H9 (cell line): ENCODE results near the gene TREML2. TPM values are rescaled to one million over a fixed set of nuclear protein-coding genes. Genes with fewer than 3 reads are reported as not detected.

Source experiments
- DNase-seq: peaks from one replicate; pipeline ENCODE4 v3.0.0-alpha.2; 2017
- H2AFZ ChIP-seq: one replicate; pipeline ENCODE4 v1.6.1; 2013; ENCODE audit warnings: mild to moderate bottlenecking, low read length, control low read depth, moderate library complexity
- H2AK5ac ChIP-seq: 2 replicates; pipeline ENCODE4 v1.6.1; 2013; ENCODE audit warnings: low read length, control low read depth, mixed read lengths; ENCODE audit not compliant: insufficient read length
- H2BK120ac ChIP-seq: one replicate; pipeline ENCODE4 v1.6.1; 2013; ENCODE audit warnings: low read depth, mild to moderate bottlenecking, low read length, control low read depth, inconsistent platforms; ENCODE audit not compliant: poor library complexity, severe bottlenecking
- H2BK12ac ChIP-seq: 2 replicates; pipeline ENCODE4 v1.6.1; 2013; ENCODE audit warnings: low read length, control low read depth, mixed read lengths, low read depth; ENCODE audit not compliant: insufficient read length
- H2BK15ac ChIP-seq: 2 replicates; pipeline ENCODE4 v1.6.1; 2013; ENCODE audit warnings: low read depth, low read length, control low read depth
- H2BK20ac ChIP-seq: one replicate; pipeline ENCODE4 v1.6.1; 2013; ENCODE audit warnings: low read depth, mild to moderate bottlenecking, low read length, control low read depth, inconsistent platforms; ENCODE audit not compliant: poor library complexity, severe bottlenecking
- H2BK5ac ChIP-seq: 2 replicates; pipeline ENCODE4 v1.6.1; 2013; ENCODE audit warnings: low read length, control low read depth, mixed read lengths; ENCODE audit not compliant: insufficient read length
- H3K14ac ChIP-seq: 2 replicates; pipeline ENCODE4 v1.6.1; 2013; ENCODE audit warnings: low read length, control low read depth; ENCODE audit not compliant: insufficient read depth
- H3K18ac ChIP-seq: 2 replicates; pipeline ENCODE4 v1.6.1; 2013; ENCODE audit warnings: low read depth, mild to moderate bottlenecking, mixed read lengths, low read length, control low read depth; ENCODE audit not compliant: insufficient read length
- H3K23ac ChIP-seq: 2 replicates; pipeline ENCODE4 v1.6.1; 2013; ENCODE audit warnings: low read length, control low read depth, mixed read lengths, low read depth; ENCODE audit not compliant: insufficient read length
- H3K23me2 ChIP-seq: 2 replicates; pipeline ENCODE4 v1.6.1; 2013; ENCODE audit warnings: low read depth, mild to moderate bottlenecking, mixed read lengths, low read length, control low read depth; ENCODE audit not compliant: insufficient read length, poor library complexity, severe bottlenecking
- H3K27ac ChIP-seq: 2 replicates; pipeline ENCODE4 v1.5.1; 2013; ENCODE audit warnings: low read length, control low read depth, mixed read lengths, low read depth; ENCODE audit not compliant: insufficient read length
- H3K27me3 ChIP-seq: 2 replicates; pipeline ENCODE4 v1.6.1; 2013; ENCODE audit warnings: low read length, control low read depth, inconsistent platforms; ENCODE audit not compliant: insufficient read depth
- H3K4ac ChIP-seq: 2 replicates; pipeline ENCODE4 v1.6.1; 2013; ENCODE audit warnings: low read depth, mild to moderate bottlenecking, control low read depth, inconsistent platforms, low read length, moderate library complexity
- H3K4me1 ChIP-seq: 2 replicates; pipeline ENCODE4 v1.6.1; 2013; ENCODE audit warnings: low read length, control low read depth, inconsistent platforms; ENCODE audit not compliant: insufficient read depth
- H3K4me2 ChIP-seq: 2 replicates; pipeline ENCODE4 v1.6.1; 2013; ENCODE audit warnings: low read length, control low read depth, mixed read lengths; ENCODE audit not compliant: insufficient read length, insufficient read depth
- H3K56ac ChIP-seq: 2 replicates; pipeline ENCODE4 v1.6.1; 2013; ENCODE audit warnings: low read depth, mild to moderate bottlenecking, mixed read lengths, low read length, control low read depth; ENCODE audit not compliant: insufficient read length
- H3K79me1 ChIP-seq: 2 replicates; pipeline ENCODE4 v1.6.1; 2013; ENCODE audit warnings: low read depth, mild to moderate bottlenecking, moderate library complexity, low read length, control low read depth, inconsistent platforms; ENCODE audit not compliant: insufficient read depth, poor library complexity, severe bottlenecking
- H3K79me2 ChIP-seq: 2 replicates; pipeline ENCODE4 v1.6.1; 2013; ENCODE audit warnings: low read length, control low read depth, inconsistent platforms; ENCODE audit not compliant: insufficient read depth
- H3K9ac ChIP-seq: 2 replicates; pipeline ENCODE4 v1.6.1; 2013; ENCODE audit warnings: low read length, control low read depth, mixed read lengths; ENCODE audit not compliant: insufficient read length; ENCODE audit errors: extremely low read depth
- H3K9me3 ChIP-seq: one replicate; pipeline ENCODE4 v1.6.1; 2013; ENCODE audit warnings: low read depth, low read length, inconsistent platforms; ENCODE audit not compliant: control insufficient read depth
- H3T11ph ChIP-seq: one replicate; pipeline ENCODE4 v1.6.1; 2013; ENCODE audit warnings: mild to moderate bottlenecking, low read length, control low read depth, inconsistent platforms
- H4K20me1 ChIP-seq: one replicate; pipeline ENCODE4 v1.6.1; 2013; ENCODE audit not compliant: control insufficient read depth, insufficient read length, insufficient read depth
- H4K5ac ChIP-seq: 2 replicates; pipeline ENCODE4 v1.6.1; 2013; ENCODE audit warnings: low read depth, mild to moderate bottlenecking, mixed read lengths, low read length, control low read depth; ENCODE audit not compliant: insufficient read length
- H4K8ac ChIP-seq: replicated peaks from 2 replicates; pipeline ENCODE4 v1.6.1; 2013; ENCODE audit warnings: low read length, control low read depth, mixed read lengths, low read depth; ENCODE audit not compliant: insufficient read length
- H4K91ac ChIP-seq: 2 replicates; pipeline ENCODE4 v1.6.1; 2013; ENCODE audit warnings: low read depth, mild to moderate bottlenecking, moderate library complexity, mixed read lengths, low read length, control low read depth; ENCODE audit not compliant: insufficient read length
- H3K27ac Mint-ChIP-seq, 3 experiments: 2 replicates in 2 of 3; 3 replicates in 1 of 3; pipeline ENCODE4 v1.8.0; 2020 to 2021; ENCODE audit warnings: mixed read lengths in 3 of 3, mild to moderate bottlenecking in 1 of 3, moderate library complexity in 1 of 3
- H3K27me3 Mint-ChIP-seq: 2 replicates; pipeline ENCODE4 v1.8.0; 2021; ENCODE audit warnings: low read depth, mild to moderate bottlenecking, moderate library complexity, mixed read lengths
- H3K36me3 Mint-ChIP-seq, 3 experiments: 2 replicates in 2 of 3; 3 replicates in 1 of 3; pipeline ENCODE4 v1.8.0; 2020 to 2021; ENCODE audit warnings: low read depth in 3 of 3, mixed read lengths in 3 of 3; ENCODE audit not compliant: insufficient read depth in 1 of 3
- H3K4me1 Mint-ChIP-seq, 2 experiments: 2 replicates each; pipeline ENCODE4 v1.8.0; 2020; ENCODE audit warnings: mixed read lengths in 2 of 2
- H3K4me3 Mint-ChIP-seq, 2 experiments: 2 replicates in 1 of 2; 3 replicates in 1 of 2; pipeline ENCODE4 v1.8.0; 2020 to 2021; ENCODE audit warnings: mild to moderate bottlenecking in 2 of 2, mixed read lengths in 2 of 2, moderate library complexity in 1 of 2
- H3K9me3 Mint-ChIP-seq, 2 experiments: 2 replicates in 1 of 2; 3 replicates in 1 of 2; pipeline ENCODE4 v1.8.0; 2020; ENCODE audit warnings: mild to moderate bottlenecking in 2 of 2, mixed read lengths in 2 of 2, moderate library complexity in 1 of 2
- CTCF ChIP-seq: fragments of 200-600 bp; sonication (generic); conservative IDR thresholded peaks from 3 replicates; pipeline ENCODE4 v1.8.0; 2021; ENCODE audit warnings: antibody characterized with exemption, mild to moderate bottlenecking
- WGBS: extraction: QIAGEN DNeasy Blood & Tissue Kit; methylation state at CpG from one replicate; pipeline ENCODE4 v1.1.7; 2013; ENCODE audit warnings: missing lambda C conversion rate, low lambda C conversion rate, mixed read lengths; ENCODE audit not compliant: insufficient read length; ENCODE audit errors: extremely low coverage; 5-methylcytosine and 5-hydroxymethylcytosine counted together
- total RNA-seq: library from RNA; stranded (reverse); gene quantifications from 2 replicates; pipeline ENCODE4 v1.2.1, GENCODE V29; 2021

TREML2 gene
- total RNA-seq, 1 experiment from 2014 or later, result 0.07 TPM

DNA sequence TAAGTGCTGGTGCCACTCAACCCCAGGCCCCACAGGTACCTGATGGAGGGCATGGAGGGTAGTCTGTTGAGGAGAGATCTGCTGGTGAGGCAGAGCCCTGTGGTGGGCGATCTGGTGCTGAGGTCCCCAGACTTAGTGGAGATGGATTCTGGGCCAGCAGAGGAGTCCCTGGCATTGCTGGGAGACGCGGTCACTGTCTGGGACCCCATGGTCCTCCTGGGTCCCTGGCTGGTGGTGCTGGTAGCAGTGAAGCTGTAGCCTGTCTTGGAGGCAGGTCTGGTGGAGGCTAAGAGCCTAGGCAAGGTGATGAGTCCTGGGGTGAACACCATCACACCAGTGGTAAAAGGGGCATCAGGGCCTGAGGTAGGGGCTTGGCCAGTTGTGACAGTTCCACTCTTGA is 6.6 kb downstream of the TREML2 start:
- Mint-ChIP-seq H3K4me1 (peaks cover 0 to 7% of the 10 kb centered on the region in 2 experiments; a peak in 2 of 4 replicates), H3K36me3 (peaks cover 6 to 13% (median 9%) of the 10 kb centered on the region in 3 experiments), H3K27me3 (peaks cover 22% of the 10 kb centered on the region), H3K27ac (no peak overlapping the region), H3K9me3 (peaks cover 12% of the 10 kb centered on the region in 2 experiments), H3K4me3 (no peak overlapping the region)
- no peak overlapping the region for H2AK5ac ChIP-seq
- H3K4me2 ChIP-seq, result no peak overlapping the region
- no peak overlapping the region for H3K23ac ChIP-seq
- H3T11ph ChIP-seq, result no peak overlapping the region
- WGBS, result no CpG with 5 or more reads among the region's 3 CpGs
- H3K23me2 ChIP-seq, result no peaks in the 10 kb centered on the region
- H3K4ac ChIP-seq, result no peak overlapping the region
- H2BK20ac ChIP-seq, result no peak overlapping the region
- H3K27ac ChIP-seq, result no peak overlapping the region
- H3K4me1 ChIP-seq, result no peaks in the 10 kb centered on the region
- H3K79me2 ChIP-seq, result no peaks in the 10 kb centered on the region
- H4K20me1 ChIP-seq, result no peaks in the 10 kb centered on the region
- no peak overlapping the region for H2BK12ac ChIP-seq
- no peak overlapping the region for H3K9ac ChIP-seq
- H3K56ac ChIP-seq, result no peak overlapping the region
- H4K91ac ChIP-seq, result no peak overlapping the region
- no peak overlapping the region for H2BK15ac ChIP-seq
- no peak overlapping the region for H3K18ac ChIP-seq
- H3K79me1 ChIP-seq, result no peaks in the 10 kb centered on the region
- H4K5ac ChIP-seq, result no peak overlapping the region
- no peak overlapping the region for H4K8ac ChIP-seq
- no peak for TF ChIP-seq CTCF
- H3K14ac ChIP-seq, result no peak overlapping the region
- H3K27me3 ChIP-seq, result no peaks in the 10 kb centered on the region
- H2BK5ac ChIP-seq, result no peak overlapping the region
- H2AFZ ChIP-seq, result no peak overlapping the region
- DNase-seq, result no peak
- peaks cover 8% of the 10 kb centered on the region for H3K9me3 ChIP-seq
- H2BK120ac ChIP-seq, result no peak overlapping the region
